Stimulated activated CD4-positive, alpha-beta T cell treated with anti-CD3 and anti-CD28 coated beads, Interleukin-4, amount 100 ng/mL, for 48 hours (primary cell): ENCODE data around the gene ABHD10.

Source experiments
- DNase-seq, 2 donors: peaks; one replicate each; pipeline ENCODE4 v3.0.0-alpha.2; 2020; ENCODE audit warnings: low read depth in 2 of 2

Gene ABHD10

GRCh38 chr3:111965484-111965883, 13.3 kb upstream of the ABHD10 start:
- no peak for DNase-seq

GRCh38 chr3:111967068-111967467, 11.8 kb upstream of the ABHD10 start:
- DNase-seq, result no peak

GRCh38 chr3:111967651-111968274, 11.1 kb upstream of the ABHD10 start:
- DNase-seq, result peak; percentile 78 to 81

DNA sequence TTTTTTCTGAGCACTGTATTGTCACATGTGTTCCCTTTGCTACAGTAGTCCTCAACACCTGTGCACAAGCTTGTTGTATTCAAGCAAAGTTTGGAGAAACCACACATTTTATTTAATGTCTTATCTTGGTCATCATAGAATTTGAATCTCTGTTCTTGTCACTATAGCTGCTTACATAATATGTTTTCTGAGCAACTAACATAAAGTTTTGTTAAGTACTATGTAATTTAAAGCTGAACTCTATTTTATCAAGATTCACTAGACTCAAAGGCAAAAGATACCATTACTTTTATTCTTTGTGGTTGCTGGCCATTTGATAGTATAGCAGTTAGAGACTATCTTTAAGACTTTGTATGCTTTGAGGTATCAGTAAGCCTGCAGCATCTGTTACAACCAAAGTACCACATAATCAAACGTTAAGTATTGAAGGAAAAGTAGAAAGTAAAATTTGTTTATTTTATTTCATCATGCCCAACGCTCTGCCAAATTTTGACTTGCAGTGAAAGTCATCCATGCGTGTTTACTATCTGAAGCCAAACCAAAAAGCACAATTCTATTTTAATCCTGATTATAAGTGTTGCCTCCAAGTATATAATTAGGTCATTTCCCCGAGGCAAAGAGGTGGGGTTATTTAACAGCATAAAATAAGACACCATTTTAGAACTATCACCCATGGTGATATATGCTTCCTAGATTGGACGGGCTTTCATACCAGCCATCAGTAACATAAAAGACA, 10.3 kb upstream of the ABHD10 start:
- no peak for DNase-seq

- no peak for DNase-seq
Measured at GRCh38 chr3:111970376-111970775, 8.4 kb upstream of the ABHD10 start.

DNA sequence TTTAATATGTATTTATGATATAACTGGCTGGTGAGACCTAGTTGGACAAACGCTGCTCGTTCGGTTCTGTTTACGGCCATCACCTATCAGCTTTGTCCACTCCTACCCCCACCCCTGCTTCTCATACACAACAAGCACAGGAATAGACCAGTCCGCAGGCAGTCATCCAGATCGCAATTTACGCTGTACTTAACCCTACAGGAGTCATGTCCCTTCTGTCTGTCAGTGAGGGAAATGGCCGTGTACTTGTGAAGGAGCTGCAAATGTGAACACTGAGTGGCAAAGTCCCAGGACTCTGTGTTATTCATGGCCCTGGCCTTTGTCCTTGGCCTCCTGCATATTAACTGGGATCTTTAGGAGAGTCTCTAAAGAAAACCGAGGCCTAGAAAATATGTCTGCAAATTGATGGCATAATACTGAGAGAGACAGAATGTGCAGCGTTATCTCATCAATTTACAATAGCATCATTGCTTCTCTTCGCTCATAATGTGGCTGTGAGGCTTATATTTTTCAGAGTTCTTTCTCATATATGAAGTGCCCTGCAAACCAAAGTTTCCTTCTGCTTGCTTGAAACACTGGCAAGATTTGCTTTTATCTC, 7.2 kb upstream of the ABHD10 start:
- DNase-seq, result no peak

DNA sequence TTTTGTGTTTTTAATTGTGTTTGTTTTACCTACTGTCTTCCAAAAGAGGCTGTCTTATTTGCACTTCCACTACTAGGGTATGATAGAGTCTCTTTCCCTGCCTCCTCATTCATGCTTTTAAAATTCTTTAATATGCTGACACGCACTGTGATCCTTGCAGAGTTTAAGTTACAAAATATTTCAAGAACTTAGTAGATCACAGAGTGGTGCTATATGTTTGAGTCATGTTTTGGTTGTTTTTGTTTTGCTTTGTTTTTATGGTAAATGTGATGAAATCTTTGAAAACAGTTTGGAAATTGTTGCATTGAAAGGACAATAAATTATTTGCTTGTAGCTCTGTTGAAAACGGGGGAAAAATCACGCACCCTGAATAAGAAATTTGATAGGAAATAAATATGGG, 5.9 kb upstream of the ABHD10 start:
- DNase-seq, result no peak

GRCh38 chr3:111975131-111975530, 3.7 kb upstream of the ABHD10 start:
- no peak for DNase-seq

- DNase-seq, result no peak
Measured at GRCh38 chr3:111976254-111976653, 2.6 kb upstream of the ABHD10 start.

DNA sequence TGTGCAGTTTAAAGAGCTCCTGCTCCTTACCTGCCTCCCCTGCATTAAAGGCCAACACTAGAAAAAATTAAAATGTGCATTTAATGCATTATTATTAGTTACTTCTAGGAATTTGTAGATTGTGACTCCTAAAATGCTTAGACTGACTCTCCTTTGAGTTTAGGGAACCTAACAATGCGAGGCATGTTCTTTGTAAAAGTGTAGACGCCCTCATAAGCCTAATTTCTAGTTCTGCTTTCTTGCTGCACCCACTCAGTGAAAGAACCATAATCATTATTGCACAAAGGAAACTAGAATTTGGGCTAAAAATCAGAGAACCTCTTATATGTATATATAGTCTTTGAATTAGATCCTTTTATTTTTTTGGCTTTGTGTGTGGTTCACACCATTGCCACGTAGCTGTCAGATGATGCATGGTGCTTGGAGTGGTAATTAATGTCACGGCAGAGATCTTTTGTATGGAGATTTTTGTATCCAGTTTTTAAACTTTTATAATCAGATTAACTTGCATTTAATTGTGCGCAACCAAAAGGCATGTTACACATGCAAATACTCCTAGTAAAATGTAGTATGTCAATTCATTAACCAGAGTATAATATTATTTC, 710 bp downstream of the ABHD10 start:
- no peak for DNase-seq

- peak in 1 of 2 donors; percentile 35 for DNase-seq
Measured at GRCh38 chr3:111980716-111981456, 2.1 kb downstream of the ABHD10 start.

DNA sequence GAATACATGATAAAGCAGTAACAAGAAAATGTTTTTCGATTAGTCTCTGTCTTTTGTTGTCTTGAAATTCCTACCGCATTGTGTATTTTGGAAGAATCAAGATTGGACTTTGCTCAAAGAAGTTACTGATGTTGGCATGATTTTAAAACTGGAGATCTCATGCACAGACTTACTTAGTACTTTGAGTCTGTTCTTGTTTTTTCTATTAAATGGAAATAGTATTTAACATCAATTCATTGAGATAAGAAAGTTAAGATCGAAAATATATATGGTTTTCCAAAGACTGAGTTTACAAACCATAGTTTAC, 2.6 kb downstream of the ABHD10 start:
- no peak for DNase-seq

DNA sequence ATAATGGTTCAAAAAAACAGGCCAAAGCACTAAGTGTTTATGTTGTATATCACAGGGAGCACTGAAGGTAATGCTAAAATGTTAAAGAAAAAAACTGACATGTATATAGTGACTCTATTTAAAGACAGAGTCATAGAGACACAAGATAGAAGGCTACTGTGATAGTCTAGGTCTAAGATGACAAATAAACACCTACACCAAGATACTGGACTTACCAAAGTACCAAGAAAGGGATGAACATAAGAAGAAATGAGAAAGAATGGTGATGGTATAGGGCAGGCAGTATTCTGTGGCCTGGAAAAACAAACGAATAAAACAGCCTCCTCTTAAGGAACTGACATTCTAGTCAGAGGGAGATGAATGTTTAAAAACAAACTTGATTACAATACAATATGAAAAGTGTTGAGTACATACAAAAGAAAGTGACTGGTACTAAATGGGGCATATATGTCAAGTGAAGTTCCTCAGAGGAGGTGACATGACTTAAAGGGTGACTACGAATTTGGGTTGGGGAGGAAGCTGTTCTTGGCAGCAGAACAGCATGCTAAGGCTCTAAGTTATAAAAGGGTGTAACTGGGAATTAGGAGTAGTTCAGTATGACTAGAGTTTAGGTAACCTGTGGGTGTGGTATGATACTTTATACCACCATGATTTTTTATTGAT, 5.9 kb downstream of the ABHD10 start:
- DNase-seq, result no peak

- no peak for DNase-seq
Measured at GRCh38 chr3:111986800-111987199, 8.0 kb downstream of the ABHD10 start.

DNA sequence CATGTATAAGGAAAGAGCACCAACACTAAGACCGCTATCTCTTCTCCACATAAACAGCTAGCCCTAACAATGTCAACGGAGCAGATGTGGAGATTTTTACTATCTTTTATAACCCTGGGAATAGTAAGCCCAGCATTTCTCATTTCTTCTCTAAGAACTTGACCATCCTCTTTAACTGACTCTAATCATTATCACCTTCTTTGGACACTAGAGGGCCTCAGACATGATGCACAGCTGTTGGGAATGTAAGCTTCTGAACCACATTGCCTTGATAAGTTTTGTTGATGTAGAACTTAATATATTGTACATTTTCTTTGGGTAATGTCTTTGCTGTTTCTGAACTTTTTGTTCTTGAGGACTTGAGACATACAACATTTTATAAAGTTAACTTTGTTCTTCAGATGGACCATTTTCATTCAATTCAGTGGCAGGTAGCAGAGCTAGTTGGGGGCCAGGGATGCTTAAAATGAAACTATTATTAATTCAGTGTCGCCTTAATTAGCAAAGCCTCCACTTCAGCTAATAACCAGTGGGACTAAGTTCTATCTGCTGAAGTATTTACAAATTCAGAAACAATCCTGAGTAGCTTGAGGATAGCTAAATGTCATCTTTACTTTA, 10.3 kb downstream of the ABHD10 start:
- no peak for DNase-seq

- no peak for DNase-seq
Measured at GRCh38 chr3:111993038-111993437, 14.2 kb downstream of the ABHD10 start.

GRCh38 chr3:111998636-111999483, 20.0 kb downstream of the ABHD10 start, which contains the start of gene TAGLN3:
Gene TAGLN3, plus strand, starts transcription at chr3:111998922. Its CDS starts 501 bp downstream, at chr3:111999423.
- no peak for DNase-seq

GRCh38 chr3:111999484-112000324, 20.9 kb downstream of the ABHD10 start:
- no peak for DNase-seq

GRCh38 chr3:112000367-112000771, 21.5 kb downstream of the ABHD10 start:
- no peak for DNase-seq
